CD14-positive monocyte (primary cell): ENCODE data around the gene GAB1. TPM values are rescaled to one million over a fixed set of nuclear protein-coding genes. Genes with fewer than 3 reads are reported as not detected.

Source experiments
- DNase-seq, 3 donors: peaks; one replicate each; pipeline ENCODE4 v3.0.0-alpha.2; 2011 to 2022
- H2AFZ ChIP-seq: 2 replicates; pipeline ENCODE4 v1.6.0; 2012; ENCODE audit warnings: mild to moderate bottlenecking, low read depth, low read length, inconsistent platforms; ENCODE audit not compliant: insufficient read depth, poor library complexity, severe bottlenecking
- H3K27ac ChIP-seq, 2 donors: 1 replicate in 1 of 2; 2 replicates in 1 of 2; pipeline ENCODE4 v1.5.1; 2012 to 2013; ENCODE audit warnings: low read length in 2 of 2, control low read depth in 1 of 2, inconsistent platforms in 1 of 2, low read depth in 1 of 2, mild to moderate bottlenecking in 1 of 2
- H3K27me3 ChIP-seq, 2 donors: one replicate each; pipeline versions ENCODE4 v1.6.0 to v1.6.1; 2011 to 2013; ENCODE audit warnings: low read length in 2 of 2; ENCODE audit not compliant: control insufficient read depth in 2 of 2, insufficient read depth in 2 of 2
- H3K36me3 ChIP-seq, 2 donors: replicated peaks in 1 of 2; 1 replicate in 1 of 2; 2 replicates in 1 of 2; pipeline versions ENCODE4 v1.5.1 to v1.6.1; 2012 to 2013; ENCODE audit warnings: low read length in 2 of 2, control low read depth in 1 of 2, inconsistent platforms in 1 of 2, mild to moderate bottlenecking in 1 of 2; ENCODE audit not compliant: insufficient read depth in 2 of 2, control insufficient read depth in 1 of 2
- H3K4me1 ChIP-seq, 2 donors: 1 replicate in 1 of 2; 2 replicates in 1 of 2; pipeline versions ENCODE4 v1.5.1 to v1.6.1; 2012 to 2013; ENCODE audit warnings: low read length in 2 of 2, control low read depth in 1 of 2, inconsistent platforms in 1 of 2, mild to moderate bottlenecking in 1 of 2, moderate library complexity in 1 of 2; ENCODE audit not compliant: insufficient read depth in 2 of 2, control insufficient read depth in 1 of 2
- H3K4me2 ChIP-seq: replicated peaks from 2 replicates; pipeline ENCODE3; 2012; ENCODE audit warnings: low read length, moderate library complexity, mild to moderate bottlenecking; ENCODE audit not compliant: poor library complexity, severe bottlenecking; ENCODE audit errors: extremely low read depth
- H3K4me3 ChIP-seq, 3 experiments: fragments of 200-600 bp in 1 of 3; sonication (generic) in 1 of 3; replicated peaks in 1 of 3; 1 replicate in 2 of 3; 2 replicates in 1 of 3; pipeline ENCODE4 v1.5.1; 2011 to 2013; ENCODE audit warnings: low read length in 3 of 3, mild to moderate bottlenecking in 3 of 3, control low read depth in 2 of 3, low read depth in 2 of 3, inconsistent platforms in 1 of 3, moderate library complexity in 1 of 3
- H3K79me2 ChIP-seq: 2 replicates; pipeline ENCODE4 v1.6.0; 2012; ENCODE audit warnings: mild to moderate bottlenecking, control low read depth, inconsistent platforms, low read length, moderate library complexity; ENCODE audit not compliant: insufficient read depth
- H3K9ac ChIP-seq: 2 replicates; pipeline ENCODE4 v1.6.0; 2017; ENCODE audit warnings: low read length, mild to moderate bottlenecking; ENCODE audit not compliant: insufficient read depth, poor library complexity, severe bottlenecking
- H3K9me3 ChIP-seq, 2 donors: replicated peaks in 1 of 2; 1 replicate in 1 of 2; 2 replicates in 1 of 2; pipeline versions ENCODE4 v1.5.1 to v1.6.1; 2012 to 2013; ENCODE audit warnings: low read length in 2 of 2, control low read depth in 1 of 2; ENCODE audit not compliant: control insufficient read depth in 1 of 2, insufficient read depth in 1 of 2
- H4K20me1 ChIP-seq: 2 replicates; pipeline ENCODE4 v1.6.0; 2012; ENCODE audit warnings: mild to moderate bottlenecking, low read length, control low read depth, moderate library complexity; ENCODE audit not compliant: insufficient read depth
- H3K27ac Mint-ChIP-seq, 7 donors: one replicate each; pipeline ENCODE4 v1.8.0; 2020; ENCODE audit warnings: mild to moderate bottlenecking in 7 of 7, mixed read lengths in 7 of 7, moderate library complexity in 6 of 7, inconsistent platforms in 2 of 7
- H3K27me3 Mint-ChIP-seq, 3 donors: one replicate each; pipeline ENCODE4 v1.8.0; 2021 to 2022; ENCODE audit warnings: low read depth in 3 of 3, mild to moderate bottlenecking in 3 of 3, mixed read lengths in 3 of 3, moderate library complexity in 3 of 3, inconsistent platforms in 1 of 3
- H3K36me3 Mint-ChIP-seq, 2 donors: one replicate each; pipeline ENCODE4 v1.8.0; 2020; ENCODE audit warnings: mixed read lengths in 2 of 2, inconsistent platforms in 1 of 2, mild to moderate bottlenecking in 1 of 2
- H3K4me1 Mint-ChIP-seq: one replicate; pipeline ENCODE4 v1.8.0; 2020; ENCODE audit warnings: mild to moderate bottlenecking, mixed read lengths
- H3K4me3 Mint-ChIP-seq, 2 donors: one replicate each; pipeline ENCODE4 v1.8.0; 2020; ENCODE audit warnings: mild to moderate bottlenecking in 2 of 2, mixed read lengths in 2 of 2, moderate library complexity in 1 of 2
- H3K9me3 Mint-ChIP-seq, 7 donors: one replicate each; pipeline ENCODE4 v1.8.0; 2020 to 2022; ENCODE audit warnings: mixed read lengths in 7 of 7, mild to moderate bottlenecking in 6 of 7, moderate library complexity in 6 of 7, inconsistent platforms in 2 of 7
- WGBS: methylation state at CpG from one replicate; pipeline ENCODE4 v1.1.5; 2013; ENCODE audit warnings: missing lambda C conversion rate; ENCODE audit not compliant: insufficient coverage; 5-methylcytosine and 5-hydroxymethylcytosine counted together
- intact Hi-C, 2 donors: fragments of 100-400 bp; cut with micrococcal nuclease; formaldehyde crosslinking; loops; one replicate each; pipeline versions ENCODE4 v1.15.0 to v1.15.1; 2023
- polyA plus RNA-seq, 3 donors: library from polyadenylated mRNA; depleted of rRNA in 1 of 3; unstranded in 2 of 3; stranded (reverse) in 1 of 3; fragments of 300-500 nt in 2 of 3; fragments of >200 nt in 1 of 3; fragmentation: Illumina TruSeq in 2 of 3; gene quantifications; 1 replicate in 2 of 3; 2 replicates in 1 of 3; pipeline ENCODE4 v1.2.3, GENCODE V29; 2012 to 2021
- TF ChIP-seq, protein P1 (sequence below): fragments of 200-600 bp; IDR thresholded peaks from one replicate; pipeline ENCODE4 v1.8.0; 2022; ENCODE audit warnings: antibody characterized with exemption, mild to moderate bottlenecking

The GAB1 gene
- polyA plus RNA-seq, 3 donors: 0.55 to 7.3 (median 0.69) TPM

DNA sequence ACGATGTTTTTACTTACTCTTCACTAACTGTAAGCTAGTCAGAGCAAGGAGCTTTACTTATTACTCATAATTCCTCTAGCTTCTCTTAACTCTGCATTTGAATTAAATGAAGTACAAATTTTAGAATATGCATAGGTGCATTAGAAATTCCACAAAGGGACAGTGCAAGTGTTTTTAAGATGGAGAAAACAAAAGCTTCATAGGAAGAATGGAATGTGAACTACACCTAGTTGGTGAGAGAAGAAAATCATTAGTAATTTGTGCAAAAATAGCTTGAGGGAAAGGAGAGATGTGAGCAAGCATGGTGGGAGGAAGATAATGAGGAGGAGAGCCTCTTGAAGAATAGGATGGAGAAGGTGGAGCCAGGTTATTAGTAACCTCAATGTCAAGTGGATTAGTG, 99.3 kb downstream of the GAB1 start:
- no CpG with 5 or more reads among the region's 1 CpG for WGBS
- no peak overlapping the region for H2AFZ ChIP-seq
- Mint-ChIP-seq H3K4me1 (no peaks in the 10 kb centered on the region), H3K9me3 (peaks cover 5 to 19% (median 13%) of the 10 kb centered on the region in 7 donors), H3K27ac (no peak overlapping the region), H3K27me3 (no peaks in the 10 kb centered on the region), H3K36me3 (peaks cover 45 to 49% of the 10 kb centered on the region in 2 donors), H3K4me3 (no peak overlapping the region)
- no peaks in the 10 kb centered on the region for H4K20me1 ChIP-seq
- no peak for DNase-seq
- TF ChIP-seq, protein P1, sequence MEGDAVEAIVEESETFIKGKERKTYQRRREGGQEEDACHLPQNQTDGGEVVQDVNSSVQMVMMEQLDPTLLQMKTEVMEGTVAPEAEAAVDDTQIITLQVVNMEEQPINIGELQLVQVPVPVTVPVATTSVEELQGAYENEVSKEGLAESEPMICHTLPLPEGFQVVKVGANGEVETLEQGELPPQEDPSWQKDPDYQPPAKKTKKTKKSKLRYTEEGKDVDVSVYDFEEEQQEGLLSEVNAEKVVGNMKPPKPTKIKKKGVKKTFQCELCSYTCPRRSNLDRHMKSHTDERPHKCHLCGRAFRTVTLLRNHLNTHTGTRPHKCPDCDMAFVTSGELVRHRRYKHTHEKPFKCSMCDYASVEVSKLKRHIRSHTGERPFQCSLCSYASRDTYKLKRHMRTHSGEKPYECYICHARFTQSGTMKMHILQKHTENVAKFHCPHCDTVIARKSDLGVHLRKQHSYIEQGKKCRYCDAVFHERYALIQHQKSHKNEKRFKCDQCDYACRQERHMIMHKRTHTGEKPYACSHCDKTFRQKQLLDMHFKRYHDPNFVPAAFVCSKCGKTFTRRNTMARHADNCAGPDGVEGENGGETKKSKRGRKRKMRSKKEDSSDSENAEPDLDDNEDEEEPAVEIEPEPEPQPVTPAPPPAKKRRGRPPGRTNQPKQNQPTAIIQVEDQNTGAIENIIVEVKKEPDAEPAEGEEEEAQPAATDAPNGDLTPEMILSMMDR: no peak
- no peak overlapping the region for H3K9ac ChIP-seq
- peaks cover 6 to 45% of the 10 kb centered on the region in 2 donors for H3K36me3 ChIP-seq
- no peaks in the 10 kb centered on the region for H3K79me2 ChIP-seq
- H3K27ac ChIP-seq: no peak overlapping the region
- no peak overlapping the region for H3K4me2 ChIP-seq
- no peaks in the 10 kb centered on the region for H3K27me3 ChIP-seq
- H3K4me1 ChIP-seq: no peaks in the 10 kb centered on the region
- intact Hi-C loops: no loop called here
- no peak overlapping the region for H3K4me3 ChIP-seq
- peaks cover 3 to 8% of the 10 kb centered on the region in 2 donors for H3K9me3 ChIP-seq

DNA sequence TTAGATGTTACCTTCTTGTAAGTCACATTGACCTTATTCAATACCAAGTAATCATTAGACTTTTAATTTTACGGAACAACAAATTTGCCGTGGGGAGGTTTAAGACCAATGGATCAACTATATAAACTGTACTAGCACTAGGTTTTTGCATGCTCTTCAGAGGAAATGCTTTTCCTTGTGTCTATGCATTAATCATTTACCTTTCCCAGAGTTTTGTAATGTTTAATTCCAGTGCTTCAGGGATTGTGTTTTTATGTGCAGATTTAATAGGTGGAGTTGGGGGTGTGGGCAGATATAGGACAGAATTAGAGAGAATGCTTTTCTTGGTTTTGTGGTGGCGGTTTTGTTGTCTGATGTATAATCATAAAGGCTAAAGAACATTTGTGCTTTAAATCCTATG, 100.8 kb downstream of the GAB1 start:
- TF ChIP-seq, protein P1: no peak
- H3K4me2 ChIP-seq: no peak overlapping the region
- peaks cover 36 to 51% of the 10 kb centered on the region in 2 donors for H3K36me3 Mint-ChIP-seq
- H3K27ac Mint-ChIP-seq: no peak overlapping the region
- no peaks in the 10 kb centered on the region for H4K20me1 ChIP-seq
- no peaks in the 10 kb centered on the region for H3K9me3 ChIP-seq
- no peak overlapping the region for H3K4me3 Mint-ChIP-seq
- no peaks in the 10 kb centered on the region for H3K27me3 ChIP-seq
- no peak overlapping the region for H2AFZ ChIP-seq
- H3K4me3 ChIP-seq: no peak overlapping the region
- H3K9ac ChIP-seq: no peak overlapping the region
- no peaks in the 10 kb centered on the region for H3K79me2 ChIP-seq
- no peak overlapping the region for H3K27ac ChIP-seq
- intact Hi-C loops: no loop called here
- no peaks in the 10 kb centered on the region for H3K4me1 ChIP-seq
- H3K36me3 ChIP-seq: peaks cover 6 to 42% of the 10 kb centered on the region in 2 donors
- H3K9me3 Mint-ChIP-seq: peaks cover 0 to 9% (median 4%) of the 10 kb centered on the region in 7 donors
- H3K4me1 Mint-ChIP-seq: no peaks in the 10 kb centered on the region
- no peaks in the 10 kb centered on the region for H3K27me3 Mint-ChIP-seq
- DNase-seq: no peak
- 100% methylated on average over 2 of the region's 3 CpGs for WGBS
